HG02623 (cell line): ENCODE measurements around the gene TNIP1.

ENCODE experiments used
- ATAC-seq: cut with Tn5 transposase; IDR thresholded peaks from one replicate; pipeline ENCODE4 v1.9.1; 2021; ENCODE audit warnings: moderate library complexity; ENCODE audit not compliant: unreplicated experiment

The TNIP1 gene

GRCh38 chr5:151005187-151005949, 75.5 kb downstream of the TNIP1 start:
- no peak for ATAC-seq

- no peak for ATAC-seq
Measured at GRCh38 chr5:151004499-151004898, 76.3 kb downstream of the TNIP1 start.

GRCh38 chr5:151003503-151003860, 77.4 kb downstream of the TNIP1 start:
- ATAC-seq = no peak

- ATAC-seq = no peak
Measured at GRCh38 chr5:151002681-151003502, 77.9 kb downstream of the TNIP1 start.

GRCh38 chr5:151002250-151002649, 78.6 kb downstream of the TNIP1 start:
- no peak for ATAC-seq

- no peak for ATAC-seq
Measured at GRCh38 chr5:151001436-151001835, 79.4 kb downstream of the TNIP1 start.

GRCh38 chr5:150999704-151000442, 81.0 kb downstream of the TNIP1 start:
- no peak for ATAC-seq

- ATAC-seq = no peak
Measured at GRCh38 chr5:150993826-150994412, 86.9 kb downstream of the TNIP1 start.

GRCh38 chr5:150993422-150993821, 87.4 kb downstream of the TNIP1 start:
- ATAC-seq = no peak

- no peak for ATAC-seq
Measured at GRCh38 chr5:150992705-150993104, 88.1 kb downstream of the TNIP1 start.

GRCh38 chr5:150989695-150990094, 91.1 kb downstream of the TNIP1 start:
- no peak for ATAC-seq

GRCh38 chr5:150987746-150988145, 93.1 kb downstream of the TNIP1 start:
- ATAC-seq = no peak
